ENCODE data around the gene CRB1.

GRCh38 chr1:197367627-197368026 lies 99.6 kb downstream of the CRB1 start:
- TF ChIP-seq EZH2 (IDR thresholded peaks at IDR 0.05; ENCODE audit: low read length), result no peak
- TF ChIP-seq CTCF (optimal IDR thresholded peaks at IDR 0.05 in 1 of 3, IDR thresholded peaks at IDR 0.05 in 1 of 3, conservative IDR thresholded peaks at IDR 0.05 in 1 of 3; ENCODE audit: extremely low read depth in 1 of 3, insufficient read depth in 2 of 3, low read length in 3 of 3), result no peak

Data from keratinocyte (primary cell).